ENCODE measurements around the gene ARMC9.
"Not testable (repeated sequence)": the region's sequence is repeated elsewhere in the genome, so short reads cannot be mapped to it uniquely, and the experiment has no call there.

The ARMC9 gene

DNA sequence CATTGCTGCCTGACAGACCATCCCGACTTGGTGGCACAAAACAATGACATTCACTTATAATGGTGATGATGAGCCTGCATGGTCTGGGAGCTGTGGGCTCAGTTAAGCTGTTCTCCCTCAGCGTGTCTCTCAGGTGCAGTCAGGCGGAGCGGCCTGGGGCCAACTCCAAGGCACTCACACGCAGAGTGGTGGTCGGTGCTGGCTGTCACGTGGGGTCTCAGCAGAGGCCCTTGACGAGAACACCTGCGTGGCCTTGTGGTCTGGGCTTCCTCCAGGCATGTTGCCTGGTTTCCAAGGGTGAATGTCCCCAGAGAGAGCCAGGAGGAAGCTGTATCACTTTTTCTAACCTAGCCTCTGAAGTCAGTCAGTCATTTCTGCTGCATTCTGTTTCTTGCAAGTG is 29.8 kb downstream of the ARMC9 start:
- H3K4me3 ChIP-seq (ENCODE audit: low read depth, low read length): no peak overlapping the region
- DNase-seq (ENCODE audit: low read depth): no peak

DNA sequence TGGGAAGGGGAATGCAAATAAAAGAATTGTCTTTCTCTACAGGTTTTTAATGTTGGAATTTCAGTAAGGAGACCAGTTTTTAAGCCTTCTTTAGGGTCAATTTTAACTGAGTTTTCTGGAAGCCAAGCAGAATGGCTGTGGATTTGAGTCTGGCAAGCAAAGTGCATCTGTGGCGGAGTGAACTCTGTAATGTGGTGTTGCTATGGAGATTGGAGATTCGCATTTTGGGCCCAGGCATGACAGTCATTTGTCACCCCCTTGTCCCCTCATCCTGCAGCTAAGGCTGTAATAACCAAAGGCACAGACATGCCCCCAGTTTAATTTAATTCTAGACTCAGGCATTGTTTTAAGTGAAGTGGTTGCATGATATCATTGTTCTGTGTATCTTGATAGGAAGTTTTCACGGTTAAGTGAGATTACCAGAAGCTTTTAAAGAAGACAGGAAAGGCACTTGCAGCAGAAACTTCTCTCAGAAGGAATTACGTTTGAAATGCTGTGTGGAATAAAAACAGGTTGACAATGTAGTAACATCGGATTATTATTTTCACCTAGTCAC is 30.6 kb downstream of the ARMC9 start:
- no peak for DNase-seq (ENCODE audit: low read depth)
- H3K4me3 ChIP-seq (ENCODE audit: low read depth, low read length): no peak overlapping the region

DNA sequence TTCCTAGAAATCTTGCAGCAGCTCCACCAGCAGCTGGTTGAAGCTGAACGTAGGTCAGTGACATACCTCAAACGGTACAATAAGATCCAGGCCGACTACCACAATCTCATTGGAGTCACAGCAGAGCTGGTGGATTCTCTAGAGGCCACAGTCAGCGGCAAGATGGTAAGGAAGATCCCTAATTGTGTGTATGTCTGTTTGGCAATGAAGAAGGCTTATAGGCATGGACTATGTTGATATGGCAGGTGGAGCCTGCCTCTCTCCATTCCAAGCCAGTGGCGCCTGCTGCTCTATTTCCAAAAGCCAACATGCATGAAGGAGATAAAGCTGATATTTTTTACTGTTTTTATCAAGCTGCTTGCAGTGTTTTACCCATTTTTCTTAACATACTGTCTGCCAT is 36.8 kb downstream of the ARMC9 start:
- no peak for DNase-seq (ENCODE audit: low read depth)

DNA sequence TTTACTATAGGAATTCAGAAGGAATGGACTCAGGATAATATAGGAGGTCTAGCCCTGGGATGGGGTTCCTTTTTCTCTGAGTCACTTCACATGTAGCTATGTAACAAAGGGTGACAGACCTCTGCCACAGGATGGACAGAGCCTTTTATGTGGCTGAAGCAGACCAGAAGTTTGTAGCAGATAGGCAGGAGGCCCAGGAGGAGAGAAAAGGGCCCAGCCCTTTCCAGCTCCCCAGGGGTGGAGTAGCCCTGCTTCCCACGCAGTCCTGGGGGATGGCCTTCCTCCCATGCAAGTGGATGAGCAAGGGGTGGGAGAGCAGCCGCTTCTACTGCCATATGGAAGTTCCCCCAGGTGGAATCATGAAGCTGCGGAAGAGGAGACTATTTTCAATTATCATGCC is 40.3 kb downstream of the ARMC9 start:
- DNase-seq (ENCODE audit: low read depth): no peak
- no peak overlapping the region for H3K4me3 ChIP-seq (ENCODE audit: low read depth, low read length)

More for the DNA sequence above, 36.8 kb downstream of the ARMC9 start:
- H3K4me3 ChIP-seq (ENCODE audit: low read depth, low read length): no peak overlapping the region

DNA sequence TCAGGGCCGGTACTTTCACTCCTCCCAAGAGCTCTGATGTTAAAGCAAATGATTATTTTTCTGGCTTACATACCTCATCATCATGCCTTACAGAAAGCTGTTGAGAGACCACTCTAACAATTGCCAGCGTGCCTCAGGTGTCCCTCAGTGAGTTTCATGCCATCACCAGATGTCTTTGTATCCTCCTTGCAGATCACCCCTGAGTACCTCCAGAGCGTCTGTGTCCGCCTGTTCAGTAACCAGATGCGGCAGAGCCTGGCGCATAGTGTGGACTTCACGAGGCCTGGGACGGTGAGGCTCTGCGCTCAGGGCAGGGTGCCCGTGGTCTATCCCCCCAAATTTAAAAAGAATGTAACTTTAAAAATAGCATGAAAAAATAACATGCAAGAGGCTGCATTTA is 41.3 kb downstream of the ARMC9 start:
- no peak for DNase-seq (ENCODE audit: low read depth)
- no peak overlapping the region for H3K4me3 ChIP-seq (ENCODE audit: low read depth, low read length)

DNA sequence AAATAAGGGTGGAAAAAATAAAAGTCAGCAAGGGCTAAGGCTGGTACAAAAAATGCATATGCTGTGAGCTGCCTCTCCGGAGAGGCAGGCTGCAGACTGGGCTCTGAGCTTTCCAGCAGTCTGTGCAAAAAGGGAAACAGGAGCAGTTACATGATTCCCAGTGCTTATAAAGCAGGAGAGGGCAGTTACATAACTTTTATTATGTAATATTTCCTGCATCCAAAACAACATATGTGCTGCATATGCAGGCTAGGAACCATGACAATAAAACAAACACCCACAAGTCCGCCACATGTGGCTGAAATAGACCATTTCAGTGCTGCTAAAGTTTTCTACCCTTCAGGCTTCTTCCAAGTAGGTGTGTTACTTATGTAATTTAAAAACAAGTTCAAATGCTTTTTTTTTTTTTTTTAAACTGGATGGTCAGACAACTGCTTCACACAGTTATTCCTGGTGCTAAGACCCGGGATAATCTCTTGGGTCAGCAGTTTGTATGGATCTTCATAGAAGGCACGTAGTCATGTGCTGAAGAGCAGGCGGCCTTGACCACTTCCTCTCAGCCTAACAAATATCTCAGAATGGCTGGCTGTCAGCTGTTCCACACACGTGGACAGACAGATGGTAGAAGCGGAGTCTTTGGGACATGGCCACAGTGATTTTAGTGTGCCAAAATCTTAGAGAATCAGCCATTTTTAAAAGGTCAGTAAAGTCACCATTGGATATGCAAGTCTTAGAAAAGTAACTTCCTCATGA is 43.5 kb downstream of the ARMC9 start:
- H3K4me3 ChIP-seq (ENCODE audit: low read depth, low read length): no peak overlapping the region
- DNase-seq (ENCODE audit: low read depth): no peak

DNA sequence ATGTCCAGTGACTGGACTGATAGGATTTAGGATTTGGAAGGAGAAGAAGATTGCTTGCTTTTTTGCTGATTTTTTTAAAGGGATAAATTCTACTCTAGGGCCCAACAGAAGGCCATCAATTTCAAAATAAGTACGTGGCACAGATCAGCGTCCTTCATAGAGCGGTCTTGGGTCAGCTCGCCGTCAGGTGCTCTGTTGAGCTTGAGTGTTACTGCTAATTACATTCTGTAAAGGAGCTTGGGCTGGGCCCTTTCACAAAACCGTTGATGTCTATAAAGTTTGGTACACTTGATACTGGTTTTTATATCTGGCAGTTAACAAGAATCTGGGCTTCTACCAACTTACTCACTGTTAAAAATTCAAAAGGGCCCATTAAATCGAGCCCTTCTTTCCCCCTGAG is 45.4 kb downstream of the ARMC9 start:
- no peak for DNase-seq (ENCODE audit: low read depth)
- no peak overlapping the region for H3K4me3 ChIP-seq (ENCODE audit: low read depth, low read length)

DNA sequence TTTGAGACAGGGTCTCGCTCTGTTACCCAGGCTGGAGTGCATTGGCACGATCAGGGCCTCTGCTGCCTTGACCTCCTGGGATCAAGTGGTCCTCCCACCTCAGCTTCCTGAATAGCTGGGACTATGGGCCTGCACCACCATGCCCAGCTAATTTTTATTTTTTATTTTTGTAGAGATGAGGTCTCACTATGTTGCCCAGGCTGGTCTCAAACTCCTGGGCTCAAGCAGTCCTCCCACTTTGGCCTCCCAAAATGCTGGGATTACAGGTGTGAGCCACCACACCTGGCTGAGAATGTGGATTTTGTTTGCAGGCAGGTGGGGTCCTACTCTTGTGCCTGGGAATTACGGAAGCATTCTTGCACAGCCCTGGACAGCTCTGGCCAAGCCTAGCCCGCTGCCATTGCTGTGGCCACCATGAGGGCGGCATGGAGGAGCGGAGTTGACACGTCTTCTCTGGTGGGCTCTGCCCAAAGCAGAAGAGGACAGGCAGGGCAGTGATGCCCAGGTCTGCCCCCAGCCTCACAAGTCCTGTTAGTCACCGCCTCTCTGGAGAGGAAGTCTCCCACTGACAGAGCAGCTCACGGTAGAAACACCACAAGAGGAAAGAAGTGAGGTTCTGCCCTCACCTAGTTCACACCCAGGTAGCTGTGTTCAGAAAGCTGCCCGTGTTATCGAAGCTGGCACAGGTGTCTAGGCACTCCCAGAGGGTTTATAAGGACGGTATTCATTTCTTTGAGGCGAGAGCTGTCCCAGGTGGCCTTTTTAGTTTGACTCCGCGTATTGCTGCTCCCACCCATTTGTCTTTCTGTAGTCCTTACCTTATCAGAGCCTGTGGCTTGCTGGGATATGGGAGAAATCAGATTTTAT is 46.2 kb downstream of the ARMC9 start:
- H3K4me3 ChIP-seq (ENCODE audit: low read depth, low read length): no peak overlapping the region
- no peak for DNase-seq (ENCODE audit: low read depth)

DNA sequence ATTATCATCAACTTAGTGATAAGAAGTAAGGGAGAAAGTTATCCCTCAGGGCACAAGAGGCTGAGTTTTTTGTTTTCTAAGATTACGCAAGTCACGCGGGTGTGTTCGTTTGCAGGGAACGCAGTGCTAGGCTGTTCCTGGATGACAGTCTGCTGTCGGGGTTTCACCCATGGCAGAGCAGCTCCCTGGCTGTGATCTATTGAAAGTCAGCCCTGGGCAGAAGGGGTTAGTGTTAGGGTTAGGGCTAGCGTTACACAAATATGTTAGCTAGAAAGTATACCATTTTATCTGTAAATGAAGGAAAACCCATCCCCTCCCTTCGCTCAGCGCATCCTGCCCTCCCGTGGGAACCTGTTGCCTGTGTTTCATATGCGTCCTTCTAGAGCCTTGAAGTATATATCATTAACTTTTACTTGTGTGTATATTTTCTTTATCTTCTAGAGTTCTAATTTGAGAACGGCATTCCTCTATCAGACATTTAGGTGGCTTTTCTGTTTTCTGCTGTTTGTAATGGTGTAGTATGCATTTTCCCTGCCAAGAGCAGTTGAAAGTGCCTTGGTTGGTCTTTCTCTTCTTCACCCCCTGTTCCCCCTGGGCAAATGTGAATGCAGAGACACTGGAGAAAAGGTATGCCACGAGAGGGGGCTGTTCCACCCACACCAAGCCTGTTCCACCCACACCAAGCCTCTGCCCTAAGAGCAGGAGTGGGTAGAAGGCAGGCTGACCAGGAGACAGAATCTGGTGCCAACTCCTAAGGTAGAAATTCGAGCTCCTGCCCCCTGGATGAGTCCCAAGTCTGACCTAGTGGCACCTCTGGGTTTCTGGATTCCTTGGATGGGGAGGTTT is 47.0 kb downstream of the ARMC9 start:
- no peak overlapping the region for H3K4me3 ChIP-seq (ENCODE audit: low read depth, low read length)
- no peak for DNase-seq (ENCODE audit: low read depth)

DNA sequence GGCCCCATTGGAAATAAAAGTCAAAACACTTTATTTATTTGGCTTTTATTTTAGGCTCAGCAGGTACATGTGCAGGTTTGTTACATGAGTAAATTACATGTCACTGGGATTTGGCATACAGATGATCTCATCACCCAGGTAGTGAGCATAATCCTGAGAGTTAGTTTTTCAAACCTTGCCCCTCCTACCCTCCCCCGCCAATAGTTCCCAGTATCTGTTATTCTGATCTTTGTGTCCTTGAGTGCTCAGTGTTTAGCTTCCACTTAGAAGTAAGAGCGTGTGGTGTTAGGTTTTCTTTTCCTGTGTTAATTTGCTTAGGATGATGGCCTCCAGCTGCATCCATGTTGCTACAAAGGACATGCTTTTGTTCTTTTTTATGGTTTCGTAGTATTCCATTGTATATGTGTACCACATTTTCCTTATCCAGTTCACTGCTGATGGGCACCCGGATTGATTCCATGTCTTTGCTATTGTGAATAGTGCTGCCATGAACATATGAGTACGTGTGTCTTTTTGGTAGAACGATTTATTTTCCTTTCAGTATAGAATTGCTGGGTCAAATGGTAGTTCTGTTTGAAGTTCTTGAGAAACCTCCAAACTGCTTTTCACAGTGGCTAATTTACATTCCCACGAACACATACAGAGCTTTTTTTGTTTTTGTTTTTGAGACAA is 47.9 kb downstream of the ARMC9 start:
- H3K4me3 ChIP-seq (ENCODE audit: low read depth, low read length): no peak overlapping the region
- no peak for DNase-seq (ENCODE audit: low read depth)

DNA sequence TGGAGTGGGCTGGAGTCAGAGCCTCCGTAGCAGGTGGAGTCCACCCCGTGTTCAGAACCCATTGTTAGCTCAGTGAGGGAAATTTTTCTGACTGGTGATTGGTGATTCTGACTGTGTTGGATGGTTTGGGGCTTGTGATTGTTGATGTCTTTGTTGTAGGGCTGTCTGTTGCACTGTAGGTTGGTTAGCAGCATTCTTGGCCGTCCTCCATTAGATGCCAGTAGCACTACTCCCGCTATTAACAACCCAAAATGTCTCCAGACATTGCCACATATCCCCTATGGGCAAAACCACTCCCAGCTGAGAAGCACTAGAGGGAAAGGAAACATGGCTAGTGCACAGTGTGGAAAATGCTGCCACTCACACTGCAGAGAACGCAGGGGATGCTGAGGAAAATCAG is 51.7 kb downstream of the ARMC9 start:
- no peak overlapping the region for H3K4me3 ChIP-seq (ENCODE audit: low read depth, low read length)
- DNase-seq (ENCODE audit: low read depth): no peak

DNA sequence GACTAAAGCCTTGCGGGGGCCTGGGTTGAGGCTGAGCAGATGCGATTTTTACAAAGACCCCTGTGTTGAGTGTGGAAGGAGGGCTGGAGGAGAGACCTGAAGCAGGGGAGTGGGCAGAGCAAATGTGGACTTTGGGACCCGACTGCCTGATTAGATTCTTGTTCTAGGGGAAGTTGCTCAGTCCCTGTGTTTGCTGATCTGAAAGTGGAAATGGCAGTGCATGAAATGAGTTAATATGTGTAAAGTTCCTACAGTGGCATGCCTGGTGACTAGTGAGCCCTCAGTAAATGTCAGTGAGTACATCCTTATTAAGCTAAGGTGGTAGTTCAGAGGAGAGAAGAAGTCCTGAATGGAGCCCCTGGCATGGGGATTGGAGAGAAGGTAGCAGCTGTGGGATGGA is 52.3 kb downstream of the ARMC9 start:
- no peak for DNase-seq (ENCODE audit: low read depth)
- H3K4me3 ChIP-seq (ENCODE audit: low read depth, low read length): no peak overlapping the region

DNA sequence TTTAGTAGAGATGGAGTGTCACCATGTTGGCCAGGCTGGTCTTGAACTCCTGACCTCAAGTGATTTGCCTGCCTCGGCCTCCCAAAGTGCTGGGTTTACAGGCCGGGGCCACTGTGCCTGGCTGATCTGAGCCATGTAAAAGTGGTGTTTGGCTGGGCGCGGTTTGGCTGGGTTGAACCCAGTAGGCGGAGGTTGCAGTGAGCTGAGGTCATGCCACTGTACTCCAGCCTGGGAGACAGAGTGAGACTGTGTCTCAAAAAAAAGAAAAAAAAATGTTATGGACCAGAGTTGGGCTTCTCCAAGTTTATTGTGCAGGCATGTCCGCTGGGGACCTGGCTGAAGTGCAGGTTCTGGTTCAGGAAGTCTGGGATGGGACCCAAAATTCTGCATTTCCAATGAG is 54.9 kb downstream of the ARMC9 start:
- not testable (repeated sequence) for DNase-seq (ENCODE audit: low read depth)

DNA sequence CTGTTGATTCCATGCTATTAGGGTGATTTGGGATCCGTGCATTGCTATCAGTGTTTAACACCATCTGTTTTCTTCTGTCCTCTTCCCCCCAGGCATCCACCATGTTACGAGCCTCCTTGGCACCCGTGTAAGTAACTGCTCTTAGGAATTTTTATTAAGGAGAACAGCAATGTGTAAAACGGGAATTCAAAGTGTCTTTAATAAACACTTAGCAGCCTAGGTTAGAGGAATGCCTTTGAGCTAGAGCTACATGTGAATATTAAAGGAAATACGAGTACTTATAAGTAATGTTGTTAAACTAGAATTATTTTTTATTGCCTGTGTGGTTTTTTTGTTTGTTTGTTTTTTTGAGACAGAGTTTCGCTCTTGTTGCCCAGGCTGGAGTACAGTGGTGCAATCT is 58.1 kb downstream of the ARMC9 start:
- H3K4me3 ChIP-seq (ENCODE audit: low read depth, low read length): no peak overlapping the region
- DNase-seq (ENCODE audit: low read depth): no peak

More for the DNA sequence above, 54.9 kb downstream of the ARMC9 start:
- H3K4me3 ChIP-seq (ENCODE audit: low read depth, low read length): not testable (repeated sequence)

DNA sequence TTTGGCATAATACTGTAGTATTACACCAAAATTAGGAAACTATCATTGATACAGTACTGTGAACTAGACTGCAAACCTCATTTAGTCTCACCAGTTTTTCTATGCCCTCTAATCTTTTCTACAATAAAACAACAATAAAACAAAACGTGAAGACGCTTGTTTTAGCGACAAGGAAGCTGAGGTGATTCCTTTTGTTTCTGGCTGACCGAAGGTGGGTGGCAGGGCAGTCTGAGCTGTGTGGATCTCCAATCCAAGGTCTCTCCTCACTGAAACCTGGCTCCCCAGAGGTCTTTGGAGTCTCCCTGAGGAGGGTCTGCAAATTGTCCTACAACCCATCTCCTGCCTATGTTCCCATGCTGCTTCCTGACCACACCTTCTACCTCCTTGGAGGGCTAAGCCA is 59.3 kb downstream of the ARMC9 start:
- DNase-seq (ENCODE audit: low read depth): no peak
- H3K4me3 ChIP-seq (ENCODE audit: low read depth, low read length): no peak overlapping the region

DNA sequence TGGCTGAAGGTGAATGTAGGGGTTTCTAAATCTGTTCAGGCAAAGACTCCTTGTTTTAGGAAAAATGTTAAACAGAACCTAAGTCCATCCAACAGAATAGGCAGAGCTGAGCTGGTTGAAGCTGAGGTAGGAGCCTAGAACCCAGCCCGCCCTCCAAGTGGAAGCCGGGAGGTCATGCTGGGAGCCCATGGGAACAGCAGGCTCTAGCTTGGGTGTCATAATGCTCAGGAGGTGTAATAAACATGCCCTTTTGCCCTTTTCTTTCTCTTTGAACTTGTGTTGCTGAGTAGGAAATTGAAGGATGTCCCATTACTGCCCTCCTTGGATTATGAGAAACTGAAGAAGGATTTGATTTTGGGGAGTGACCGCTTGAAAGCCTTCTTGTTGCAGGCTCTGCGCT is 60.3 kb downstream of the ARMC9 start:
- DNase-seq (ENCODE audit: low read depth): no peak
- H3K4me3 ChIP-seq (ENCODE audit: low read depth, low read length): no peak overlapping the region

DNA sequence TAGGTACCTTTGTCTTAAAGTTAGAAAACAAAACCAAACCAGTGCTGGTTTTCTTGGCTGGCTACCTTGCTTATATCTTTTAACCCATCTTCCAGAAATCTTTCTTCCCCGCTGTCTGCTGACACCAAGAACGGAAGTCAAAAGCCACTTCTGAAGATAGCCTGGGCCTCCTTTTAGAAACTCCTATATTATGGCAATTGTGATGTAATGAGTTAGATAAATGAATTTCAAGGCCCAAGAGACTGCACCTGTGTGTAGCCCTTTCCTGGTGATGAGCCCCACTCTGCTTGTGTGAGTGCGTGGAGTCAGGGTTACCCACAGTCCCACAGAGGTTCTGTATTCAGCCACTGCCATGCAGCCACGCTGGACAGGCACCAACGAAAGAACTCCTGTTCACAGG is 60.7 kb downstream of the ARMC9 start:
- no peak for DNase-seq (ENCODE audit: low read depth)
- no peak overlapping the region for H3K4me3 ChIP-seq (ENCODE audit: low read depth, low read length)

DNA sequence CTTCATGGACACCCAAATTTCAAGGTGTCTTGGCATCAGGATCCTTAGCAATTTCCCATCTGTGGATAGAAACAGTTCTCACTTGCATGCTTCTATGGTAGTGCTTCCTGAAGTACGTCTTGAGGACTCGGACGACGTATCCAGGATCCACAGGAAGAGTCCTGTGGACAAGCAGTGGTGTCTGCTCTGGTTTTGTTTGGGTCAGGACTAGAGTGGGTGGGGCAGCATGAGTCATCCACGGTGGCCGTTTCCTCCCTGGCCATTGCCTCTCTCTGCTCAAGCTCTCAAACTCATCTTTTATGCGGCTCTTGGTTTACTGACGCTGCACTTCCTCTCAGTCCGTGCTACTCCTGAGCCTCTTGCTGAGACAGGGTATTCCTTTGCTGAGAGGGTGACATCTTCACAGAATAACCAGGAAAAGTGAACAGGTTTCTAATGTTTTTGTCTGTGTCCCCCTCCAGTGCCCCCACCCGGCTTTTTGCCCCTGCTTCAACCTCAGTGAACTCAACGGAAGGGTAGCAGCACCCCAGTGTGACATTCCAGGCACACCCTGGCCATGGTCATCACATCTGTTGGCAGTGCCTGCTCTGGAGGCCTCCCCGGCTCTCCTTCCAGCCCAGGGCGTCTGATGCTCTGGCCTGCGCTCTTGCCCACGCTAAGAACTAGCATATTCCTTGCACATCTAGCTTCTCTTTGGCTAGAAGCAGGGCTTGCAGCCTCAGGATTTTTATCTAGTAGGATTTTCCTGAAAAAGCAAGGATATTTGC is 62.2 kb downstream of the ARMC9 start:
- H3K4me3 ChIP-seq (ENCODE audit: low read depth, low read length): no peak overlapping the region
- no peak for DNase-seq (ENCODE audit: low read depth)

Data from skeletal muscle cell (primary cell).